Smooth muscle cell of the brain vasculature (primary cell): ENCODE data around the gene HJV.
"Not testable (repeated sequence)": the region's sequence is repeated elsewhere in the genome, so short reads cannot be mapped to it uniquely, and the experiment has no call there.

Experiments used
- DNase-seq: peaks from one replicate; pipeline ENCODE4 v3.0.0-alpha.2; 2012; ENCODE audit warnings: low read depth, low spot score

The HJV gene

DNA sequence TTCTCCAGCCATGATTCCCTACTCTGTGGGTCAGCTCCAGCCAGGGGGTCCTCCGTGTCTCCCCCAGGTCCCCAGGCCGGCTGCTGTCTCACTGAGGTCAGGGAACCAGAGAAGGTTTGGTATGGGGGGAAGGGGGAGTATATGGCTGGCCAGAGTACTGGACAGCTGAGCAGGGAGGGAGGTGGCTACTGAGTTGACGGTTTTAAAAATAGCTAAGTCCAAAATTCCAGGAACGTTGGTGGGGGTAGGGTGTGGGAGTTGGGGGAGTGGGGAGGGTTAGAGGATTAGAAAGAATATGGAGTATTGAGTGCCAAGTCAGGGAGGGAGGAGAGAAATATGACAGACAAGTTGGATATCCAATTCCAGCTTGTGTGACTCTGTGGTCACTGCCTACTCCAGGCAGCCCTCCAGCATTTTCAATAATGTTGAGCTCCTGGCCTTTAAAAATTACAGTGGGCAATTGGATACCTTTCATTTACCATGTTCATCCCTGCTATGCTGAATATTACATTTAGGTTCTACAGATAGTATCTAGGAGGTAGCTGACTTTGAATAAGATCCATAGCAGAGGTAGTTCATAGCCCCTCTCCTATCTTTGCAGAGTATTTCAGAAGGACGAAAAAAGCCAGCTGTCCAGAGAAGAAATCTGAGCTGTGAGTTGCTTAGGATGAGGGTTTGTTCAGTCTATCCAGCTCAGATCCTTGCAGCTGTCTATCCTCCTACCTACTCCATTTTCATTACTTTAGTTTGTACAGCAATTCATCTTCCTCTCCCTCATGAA is at the start of gene HJV:
HJV (minus strand) TSS at position 114 of the 781 bp plus-strand sequence. CDS start 1,504 bp downstream, outside the sequence.
- DNase-seq = no peak

- not testable (repeated sequence) for DNase-seq
Observed at GRCh38 chr1:146059148-146059547, 37.6 kb upstream of the HJV start.

DNA sequence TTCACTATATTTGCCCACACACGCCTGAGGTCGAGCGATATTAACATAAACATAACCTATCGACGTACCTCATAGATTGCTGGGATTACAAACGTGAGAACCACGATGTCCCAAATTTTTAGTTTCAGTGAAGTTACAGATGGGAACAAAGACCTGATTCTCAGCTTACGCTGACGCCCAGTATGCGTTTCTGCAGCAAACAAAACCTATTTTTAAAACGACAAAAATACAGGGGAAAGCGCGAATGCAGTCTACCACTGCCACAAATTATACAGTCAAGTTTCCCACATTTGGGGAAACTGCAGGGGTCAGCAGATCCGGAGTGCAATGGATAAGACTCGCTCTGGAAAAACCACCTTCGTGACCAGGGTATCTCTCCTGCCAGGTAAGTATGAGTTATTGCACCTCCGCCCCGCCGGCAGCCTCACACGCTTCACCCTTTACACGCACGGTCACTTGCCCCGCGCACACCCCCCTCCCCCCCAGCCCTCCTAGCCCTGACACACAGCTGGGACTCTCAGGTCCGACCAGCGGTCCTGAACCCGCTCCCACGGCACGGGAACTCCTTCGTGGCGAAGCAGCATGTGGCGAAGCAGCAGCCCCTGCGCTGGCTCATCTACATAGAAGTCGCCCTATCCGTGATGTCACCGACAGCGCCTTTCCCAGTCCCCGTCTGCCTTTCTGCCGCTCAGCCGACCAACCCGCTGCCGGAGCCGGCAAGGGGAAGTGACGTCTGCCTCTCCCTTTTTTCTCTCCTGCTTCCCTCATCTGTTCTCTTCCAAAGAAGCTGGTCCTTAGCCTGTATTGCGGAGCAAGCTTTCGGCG is 30.5 kb upstream of the HJV start:
- peak; percentile 95 for DNase-seq

GRCh38 chr1:146051452-146051851 is 29.9 kb upstream of the HJV start:
- no peak for DNase-seq

GRCh38 chr1:146050652-146050963 is 29.1 kb upstream of the HJV start:
- DNase-seq = not testable (repeated sequence)

- DNase-seq = not testable (repeated sequence)
Observed at GRCh38 chr1:146049866-146050651, 28.5 kb upstream of the HJV start.

GRCh38 chr1:146049436-146049835 is 27.9 kb upstream of the HJV start:
- no peak for DNase-seq

- DNase-seq = not testable (repeated sequence)
Observed at GRCh38 chr1:146048514-146049115, 27.1 kb upstream of the HJV start.

- no peak for DNase-seq
Observed at GRCh38 chr1:146046664-146047063, 25.1 kb upstream of the HJV start.

DNA sequence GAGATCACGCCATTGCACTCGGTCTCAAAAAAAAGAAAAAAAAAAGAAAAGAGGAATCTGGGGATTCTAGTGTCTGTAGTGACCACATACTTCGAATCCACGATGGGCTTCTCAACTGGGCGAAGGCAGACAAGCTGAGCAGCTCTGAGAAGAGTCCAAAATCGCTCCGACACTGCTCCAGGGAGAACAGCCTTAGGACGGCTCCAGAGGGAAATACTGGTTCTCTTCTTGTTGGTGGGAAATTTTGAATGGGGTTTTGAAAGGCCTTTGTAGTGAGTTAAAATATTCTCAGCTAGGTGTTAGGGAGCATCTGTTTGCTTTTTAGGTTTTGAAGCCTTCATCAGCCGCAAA is 18.3 kb upstream of the HJV start:
- no peak for DNase-seq

DNA sequence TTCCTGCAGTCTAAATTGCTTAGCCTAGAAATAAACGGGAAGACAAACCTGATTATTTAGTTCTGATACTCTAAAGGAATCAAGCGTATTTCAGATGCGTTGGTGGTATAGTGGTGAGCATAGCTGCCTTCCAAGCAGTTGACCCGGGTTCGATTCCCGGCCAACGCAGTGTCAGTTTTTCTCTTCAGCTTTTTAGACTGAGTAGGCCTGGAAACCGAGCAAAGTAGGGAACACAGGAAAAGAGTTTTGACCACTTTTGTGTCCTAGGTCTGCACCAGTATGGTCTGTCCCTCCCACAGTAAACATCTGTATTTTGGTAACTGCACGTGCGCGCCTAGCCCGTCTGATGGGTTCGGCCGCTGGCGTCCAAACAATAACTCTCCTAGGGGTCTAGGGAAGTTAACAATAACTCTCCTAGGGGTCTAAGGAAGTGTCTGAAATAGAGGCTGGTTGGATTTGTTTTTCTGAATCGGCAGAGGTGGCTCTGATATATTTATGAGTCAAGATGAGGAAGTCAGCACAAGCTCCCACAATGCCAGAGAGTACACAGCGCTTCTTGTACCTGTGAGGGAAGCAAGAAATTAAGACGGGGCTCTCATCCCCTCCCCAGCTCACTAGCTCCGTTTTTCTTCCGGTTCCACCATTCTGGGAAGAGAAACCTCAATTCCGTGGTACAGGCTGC is 15.6 kb upstream of the HJV start:
- peak; percentile 80 for DNase-seq

- no peak for DNase-seq
Observed at GRCh38 chr1:146036241-146036964, 14.9 kb upstream of the HJV start.

DNA sequence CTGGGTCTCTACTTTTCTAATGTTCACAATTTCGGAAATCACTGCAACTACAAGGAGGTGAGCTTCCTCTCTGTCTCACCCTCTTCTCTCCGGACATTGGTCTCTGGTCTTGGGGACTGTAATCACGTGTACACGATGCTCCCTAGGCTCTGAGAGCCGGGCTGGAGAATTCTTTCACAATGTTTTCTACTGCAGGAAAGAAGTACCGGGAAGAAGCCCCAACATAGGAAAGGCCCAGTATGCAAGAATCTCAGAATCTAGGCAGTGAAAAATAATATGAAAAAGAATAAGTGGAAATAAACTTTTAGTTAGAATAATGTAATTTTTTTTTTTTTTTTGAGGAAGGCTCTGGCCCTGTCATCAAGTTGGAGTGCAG is 13.5 kb upstream of the HJV start:
- DNase-seq = peak; percentile 17

DNA sequence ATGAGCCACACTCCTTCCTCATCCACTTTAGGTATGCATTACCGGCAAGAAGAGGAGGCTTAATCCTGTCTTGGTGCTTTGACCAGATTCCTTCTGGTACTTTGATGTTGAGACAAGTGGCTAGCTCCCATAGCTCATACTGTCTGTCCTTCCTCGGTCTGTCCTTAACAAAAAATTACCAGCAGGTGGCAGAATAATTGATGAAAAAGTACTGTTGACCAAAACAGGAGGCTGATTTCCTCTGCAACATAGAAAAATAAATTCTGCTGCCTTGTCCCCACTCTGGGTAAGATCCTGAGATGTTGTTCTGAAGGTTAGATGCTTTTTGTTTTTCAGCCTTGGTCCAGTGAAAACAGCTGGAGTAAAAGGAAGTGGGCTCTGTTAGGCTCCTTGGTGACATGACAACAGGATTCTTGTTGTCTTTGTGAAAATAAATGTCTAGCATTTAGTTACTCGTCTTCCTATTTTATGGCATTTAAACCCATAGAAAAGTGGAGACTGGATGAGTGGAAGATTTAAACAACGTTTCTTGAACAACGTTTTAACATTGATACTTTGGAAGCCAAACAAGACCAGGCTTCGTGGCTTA is 11.2 kb upstream of the HJV start:
- DNase-seq = peak; percentile 26

- DNase-seq = no peak
Observed at GRCh38 chr1:146031476-146031875, 9.9 kb upstream of the HJV start.

- DNase-seq = no peak
Observed at GRCh38 chr1:146029117-146029516, 7.6 kb upstream of the HJV start.

DNA sequence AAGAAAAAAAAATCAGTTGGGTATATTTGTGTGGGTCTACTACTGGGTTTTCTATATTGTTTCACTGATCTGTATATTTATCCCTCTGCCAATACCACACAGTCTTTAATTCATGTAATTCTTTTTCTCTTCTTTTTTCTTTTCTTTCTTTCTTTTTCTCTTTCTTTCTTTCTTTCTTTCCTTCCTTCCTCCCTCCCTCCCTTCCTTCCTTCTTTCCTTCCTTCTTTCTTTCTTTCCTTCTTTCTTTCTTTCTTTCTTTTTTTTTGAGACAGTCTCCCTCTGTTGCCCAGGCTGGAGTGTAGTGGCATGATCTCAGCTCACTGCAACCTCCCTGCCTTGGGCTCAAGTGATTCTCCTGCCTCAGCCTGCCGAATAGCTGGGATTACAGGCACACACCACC is 5.1 kb upstream of the HJV start:
- not testable (repeated sequence) for DNase-seq

DNA sequence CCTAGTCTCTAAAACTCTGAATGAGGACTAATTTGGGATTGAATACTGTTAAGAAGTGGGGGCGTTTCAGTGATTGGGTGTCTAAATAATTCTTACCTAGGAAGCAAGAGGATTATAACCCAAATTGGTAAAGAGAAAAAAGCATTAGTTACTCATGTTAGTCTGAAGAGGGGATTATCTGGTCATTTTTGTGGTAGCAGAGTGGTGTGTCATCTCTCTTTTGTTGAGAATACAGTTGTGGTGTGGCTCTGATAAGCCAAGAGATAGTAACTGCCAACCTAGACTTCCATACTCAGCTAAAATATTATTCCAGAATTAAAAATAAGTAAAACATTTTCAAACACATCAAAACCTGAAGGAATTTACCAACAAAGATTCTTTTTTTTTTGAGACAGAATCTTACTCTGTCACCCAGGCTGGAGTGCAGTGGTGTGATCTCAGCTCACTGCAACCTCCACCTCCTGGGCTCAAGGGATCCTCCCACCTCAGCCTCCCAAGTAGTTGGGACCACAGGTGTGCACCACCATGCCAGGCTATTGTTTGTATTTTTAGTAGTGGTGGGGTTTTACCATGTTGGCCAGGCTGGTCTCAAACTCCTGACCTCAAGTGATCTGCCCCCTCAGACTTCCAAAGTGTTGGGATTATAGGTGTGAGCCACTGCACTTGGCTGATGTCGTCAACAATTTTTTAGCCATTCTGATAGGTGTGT is 4.4 kb upstream of the HJV start:
- not testable (repeated sequence) for DNase-seq

GRCh38 chr1:146022403-146023127 is 1.0 kb upstream of the HJV start:
- DNase-seq = no peak
